CD8-positive, alpha-beta memory T cell (primary cell): ENCODE results near the gene AHRR. TPM values are rescaled to one million over a fixed set of nuclear protein-coding genes. Genes with fewer than 3 reads are reported as not detected.

Source experiments
- CTCF ChIA-PET: fragments of 350-600 bp; sonication (Branson Sonifier 250); formaldehyde crosslinking; loops from one replicate; lab custom pipeline; 2021; ENCODE audit warnings: antibody characterized with exemption; lab: Charles Lee
- POLR2A ChIA-PET: fragments of 350-600 bp; sonication (Branson Sonifier 250); formaldehyde crosslinking; loops from one replicate; lab custom pipeline; 2021; ENCODE audit warnings: antibody characterized with exemption; lab: Charles Lee
- DNase-seq, 5 donors: peaks; one replicate each; pipeline versions ENCODE4 v3.0.0 to v3.0.0-alpha.2; 2020 to 2022; ENCODE audit warnings: mixed read lengths in 1 of 5
- H3K27ac ChIP-seq: one replicate; pipeline ENCODE4 v1.7.0; 2013; ENCODE audit warnings: low read depth, mild to moderate bottlenecking, low read length, moderate library complexity
- H3K27me3 ChIP-seq: 2 replicates; pipeline ENCODE4 v1.7.0; 2013; ENCODE audit warnings: low read length, mild to moderate bottlenecking; ENCODE audit not compliant: insufficient read depth, poor library complexity, severe bottlenecking
- H3K36me3 ChIP-seq: 2 replicates; pipeline ENCODE4 v1.7.0; 2013; ENCODE audit warnings: mild to moderate bottlenecking, low read length, moderate library complexity; ENCODE audit not compliant: insufficient read depth
- H3K4me1 ChIP-seq: 2 replicates; pipeline ENCODE4 v1.7.0; 2013; ENCODE audit warnings: mild to moderate bottlenecking, low read length, moderate library complexity; ENCODE audit not compliant: insufficient read depth
- H3K4me3 ChIP-seq: 2 replicates; pipeline ENCODE4 v1.7.0; 2013; ENCODE audit warnings: mild to moderate bottlenecking, low read length
- H3K9me3 ChIP-seq: 2 replicates; pipeline ENCODE4 v1.7.0; 2013; ENCODE audit warnings: mild to moderate bottlenecking, low read length
- H3K27ac Mint-ChIP-seq, 8 donors: one replicate each; pipeline ENCODE4 v1.8.0; 2020 to 2021; ENCODE audit warnings: mixed read lengths in 8 of 8, mild to moderate bottlenecking in 6 of 8, inconsistent platforms in 3 of 8, moderate library complexity in 3 of 8
- H3K27me3 Mint-ChIP-seq, 2 donors: one replicate each; pipeline ENCODE4 v1.8.0; 2020 to 2021; ENCODE audit warnings: mixed read lengths in 2 of 2, mild to moderate bottlenecking in 1 of 2, moderate library complexity in 1 of 2
- H3K36me3 Mint-ChIP-seq, 3 donors: one replicate each; pipeline ENCODE4 v1.8.0; 2020 to 2021; ENCODE audit warnings: mixed read lengths in 3 of 3, inconsistent platforms in 1 of 3, mild to moderate bottlenecking in 1 of 3
- H3K4me1 Mint-ChIP-seq, 3 donors: one replicate each; pipeline ENCODE4 v1.8.0; 2020 to 2021; ENCODE audit warnings: mixed read lengths in 3 of 3, inconsistent platforms in 1 of 3, mild to moderate bottlenecking in 1 of 3
- H3K4me3 Mint-ChIP-seq, 7 donors: one replicate each; pipeline ENCODE4 v1.8.0; 2020 to 2021; ENCODE audit warnings: mixed read lengths in 7 of 7, mild to moderate bottlenecking in 6 of 7, moderate library complexity in 4 of 7, inconsistent platforms in 2 of 7
- H3K9me3 Mint-ChIP-seq, 5 donors: one replicate each; pipeline ENCODE4 v1.8.0; 2020 to 2022; ENCODE audit warnings: mixed read lengths in 5 of 5, mild to moderate bottlenecking in 3 of 5, moderate library complexity in 2 of 5, inconsistent platforms in 1 of 5
- polyA plus RNA-seq: library from polyadenylated mRNA; unstranded; fragments of 300-500 nt; fragmentation: Illumina TruSeq; gene quantifications from one replicate; pipeline ENCODE4 v1.2.3, GENCODE V29; 2021
- total RNA-seq, 2 experiments: library from RNA; stranded (reverse); gene quantifications; one replicate each; pipeline ENCODE4 v1.2.3, GENCODE V29; 2021

AHRR gene
- total and polyA plus RNA-seq, 3 experiments from 2014 or later: 31.7 to 38.2 TPM; not detected in 1

DNA sequence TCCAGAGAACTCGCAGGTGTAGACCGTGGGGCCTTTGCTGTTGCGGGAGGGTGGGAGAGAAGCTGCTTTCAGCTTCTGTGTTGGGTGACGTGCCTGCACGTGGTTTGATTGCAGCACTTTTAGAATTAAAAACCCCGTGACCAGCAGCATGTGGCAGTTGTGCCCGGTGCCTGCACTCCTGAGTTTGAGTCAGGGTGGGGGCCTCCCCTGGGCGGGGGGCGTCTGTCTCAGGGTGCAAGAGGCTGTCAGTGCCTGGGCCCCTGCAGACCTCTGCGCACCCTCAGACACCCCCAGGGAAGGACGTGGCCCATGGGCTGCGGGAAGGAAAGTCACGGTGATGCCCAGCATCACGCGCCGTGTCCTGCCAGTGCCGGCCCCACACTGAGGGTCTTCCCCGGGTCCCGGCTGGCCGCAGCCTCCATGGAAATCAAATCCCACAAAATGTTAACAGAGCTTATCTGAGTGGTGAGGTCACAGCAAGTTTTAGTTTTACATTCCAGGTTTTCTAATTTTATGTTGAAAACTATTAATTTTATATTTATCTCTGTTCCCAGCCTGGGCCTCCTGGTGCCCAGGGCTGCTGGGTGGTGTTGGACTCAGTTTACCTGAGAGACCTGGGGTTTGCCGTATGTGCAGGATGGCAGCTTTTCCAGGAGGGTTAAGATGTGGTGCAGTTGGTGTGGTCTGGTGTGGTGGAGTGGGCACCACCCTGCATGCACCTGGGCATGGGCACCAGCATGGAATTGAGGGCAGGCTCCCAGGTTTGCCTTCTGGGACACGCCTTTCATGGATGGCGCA lies 33.3 kb downstream of the AHRR start:
- Mint-ChIP-seq H3K27me3 (peaks cover 6 to 10% of the 10 kb centered on the region in 2 donors), H3K27ac (no peak overlapping the region), H3K36me3 (no peaks in the 10 kb centered on the region), H3K4me1 (no peaks in the 10 kb centered on the region), H3K4me3 (no peak overlapping the region), H3K9me3 (no peaks in the 10 kb centered on the region)
- CTCF ChIA-PET: no interaction called here
- Histone ChIP-seq H3K27ac (no peak overlapping the region), H3K36me3 (no peaks in the 10 kb centered on the region), H3K9me3 (no peaks in the 10 kb centered on the region), H3K27me3 (no peaks in the 10 kb centered on the region), H3K4me3 (no peak overlapping the region), H3K4me1 (no peaks in the 10 kb centered on the region)
- DNase-seq: no peak
- POLR2A ChIA-PET: no interaction called here

DNA sequence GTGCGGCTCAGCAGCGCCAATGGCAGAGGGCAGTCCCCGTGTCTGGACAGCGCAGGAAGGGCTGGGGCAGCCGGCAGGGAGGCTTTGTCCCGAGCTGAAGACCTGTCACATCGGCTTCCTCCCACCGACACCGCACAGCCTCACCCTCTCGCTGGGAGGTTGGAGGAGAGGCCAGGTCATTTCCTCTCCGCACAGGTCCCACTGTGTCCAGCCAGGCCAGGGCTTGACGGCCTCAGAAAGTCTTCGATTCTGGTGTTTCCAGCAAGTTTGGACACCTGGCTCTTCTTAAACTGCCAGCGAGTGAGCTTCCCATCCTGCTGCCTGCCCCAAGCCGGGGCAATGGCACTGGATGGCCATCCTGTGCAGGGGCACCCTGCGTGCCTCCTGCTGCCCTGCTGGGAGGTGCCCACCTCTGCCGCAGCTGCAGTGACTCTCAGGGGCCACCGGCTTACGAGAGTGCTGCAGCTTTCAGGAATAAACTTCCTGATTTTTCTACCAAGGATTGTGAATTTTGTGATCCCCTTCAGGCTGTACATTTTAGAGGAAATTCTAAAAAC lies 33.9 kb downstream of the AHRR start:
- no peaks in the 10 kb centered on the region for H3K4me1 ChIP-seq
- H3K9me3 Mint-ChIP-seq: no peaks in the 10 kb centered on the region
- no peak overlapping the region for H3K4me3 ChIP-seq
- no peak overlapping the region for H3K27ac Mint-ChIP-seq
- CTCF ChIA-PET: no interaction called here
- no peak overlapping the region for H3K4me3 Mint-ChIP-seq
- no peak overlapping the region for H3K27ac ChIP-seq
- no peaks in the 10 kb centered on the region for H3K9me3 ChIP-seq
- H3K27me3 ChIP-seq: no peaks in the 10 kb centered on the region
- POLR2A ChIA-PET: no interaction called here
- no peaks in the 10 kb centered on the region for H3K36me3 ChIP-seq
- peaks cover 5 to 6% of the 10 kb centered on the region in 2 donors for H3K27me3 Mint-ChIP-seq
- DNase-seq: no peak
- no peaks in the 10 kb centered on the region for H3K36me3 Mint-ChIP-seq
- no peaks in the 10 kb centered on the region for H3K4me1 Mint-ChIP-seq

DNA sequence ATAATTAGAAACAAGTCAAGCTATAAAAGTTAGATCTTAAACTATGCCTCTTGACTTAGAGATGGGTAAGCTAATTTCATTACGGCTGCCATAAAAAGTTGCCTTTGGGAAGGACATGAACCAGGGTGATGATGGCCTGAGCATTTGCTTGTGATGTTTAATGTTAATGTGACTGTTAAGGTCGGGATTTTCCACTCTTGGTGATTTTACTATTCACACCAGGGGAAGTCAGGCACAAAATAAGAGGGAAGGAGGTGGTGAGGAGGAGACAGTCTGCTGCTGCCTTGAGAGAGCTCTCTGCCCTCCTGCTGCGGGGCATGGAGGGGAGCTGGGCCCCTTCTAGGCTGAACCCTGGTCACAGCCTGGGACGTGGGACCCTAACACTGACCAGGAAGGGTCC lies 34.4 kb downstream of the AHRR start:
- Mint-ChIP-seq H3K27me3 (peaks cover 4 to 5% of the 10 kb centered on the region in 2 donors), H3K4me1 (no peaks in the 10 kb centered on the region), H3K4me3 (no peak overlapping the region), H3K27ac (no peak overlapping the region), H3K36me3 (no peaks in the 10 kb centered on the region), H3K9me3 (no peaks in the 10 kb centered on the region)
- POLR2A ChIA-PET: no interaction called here
- CTCF ChIA-PET: no interaction called here
- no peak overlapping the region for H3K27ac ChIP-seq
- no peaks in the 10 kb centered on the region for H3K27me3 ChIP-seq
- H3K4me1 ChIP-seq: no peaks in the 10 kb centered on the region
- no peaks in the 10 kb centered on the region for H3K9me3 ChIP-seq
- H3K4me3 ChIP-seq: no peak overlapping the region
- no peak for DNase-seq
- no peaks in the 10 kb centered on the region for H3K36me3 ChIP-seq

DNA sequence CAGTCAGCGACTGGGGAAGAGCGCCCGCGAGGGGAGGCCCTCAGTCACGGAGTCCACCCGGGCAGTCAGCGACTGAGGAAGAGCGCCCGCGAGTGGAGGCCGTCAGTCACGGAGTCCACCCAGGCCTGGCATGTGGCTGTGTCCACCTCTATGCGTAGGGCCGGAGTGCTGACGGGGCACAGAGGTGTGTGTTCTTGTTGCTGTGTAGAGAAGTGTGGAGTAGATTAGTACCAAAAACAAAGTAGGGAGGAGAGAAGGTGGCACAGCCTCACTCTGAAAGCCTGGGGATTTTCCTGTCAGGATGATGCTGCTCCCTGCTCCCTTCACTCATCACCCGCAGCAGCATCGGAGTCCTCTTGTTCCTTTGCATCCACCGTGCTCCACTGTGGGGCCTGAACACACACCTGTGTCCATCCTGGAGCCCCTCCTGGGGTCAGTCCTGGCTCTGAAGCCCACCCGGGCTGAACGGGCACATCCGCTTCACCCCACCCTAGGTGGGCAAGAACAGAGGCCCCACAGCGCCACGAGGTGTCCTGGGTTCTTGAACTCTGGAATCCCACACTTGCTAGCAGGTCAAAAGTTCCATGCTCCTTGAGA lies 37.9 kb downstream of the AHRR start:
- CTCF ChIA-PET: no interaction called here
- no peaks in the 10 kb centered on the region for H3K36me3 ChIP-seq
- DNase-seq: no peak
- H3K27ac Mint-ChIP-seq: no peak overlapping the region
- no peaks in the 10 kb centered on the region for H3K4me1 ChIP-seq
- H3K4me1 Mint-ChIP-seq: no peaks in the 10 kb centered on the region
- POLR2A ChIA-PET: no interaction called here
- no peak overlapping the region for H3K4me3 Mint-ChIP-seq
- H3K9me3 ChIP-seq: no peaks in the 10 kb centered on the region
- no peaks in the 10 kb centered on the region for H3K36me3 Mint-ChIP-seq
- H3K9me3 Mint-ChIP-seq: peaks cover 2 to 5% (median 3%) of the 10 kb centered on the region in 5 donors
- H3K27me3 Mint-ChIP-seq: peaks cover 3 to 4% of the 10 kb centered on the region in 2 donors
- no peak overlapping the region for H3K27ac ChIP-seq
- H3K4me3 ChIP-seq: no peak overlapping the region
- no peaks in the 10 kb centered on the region for H3K27me3 ChIP-seq

DNA sequence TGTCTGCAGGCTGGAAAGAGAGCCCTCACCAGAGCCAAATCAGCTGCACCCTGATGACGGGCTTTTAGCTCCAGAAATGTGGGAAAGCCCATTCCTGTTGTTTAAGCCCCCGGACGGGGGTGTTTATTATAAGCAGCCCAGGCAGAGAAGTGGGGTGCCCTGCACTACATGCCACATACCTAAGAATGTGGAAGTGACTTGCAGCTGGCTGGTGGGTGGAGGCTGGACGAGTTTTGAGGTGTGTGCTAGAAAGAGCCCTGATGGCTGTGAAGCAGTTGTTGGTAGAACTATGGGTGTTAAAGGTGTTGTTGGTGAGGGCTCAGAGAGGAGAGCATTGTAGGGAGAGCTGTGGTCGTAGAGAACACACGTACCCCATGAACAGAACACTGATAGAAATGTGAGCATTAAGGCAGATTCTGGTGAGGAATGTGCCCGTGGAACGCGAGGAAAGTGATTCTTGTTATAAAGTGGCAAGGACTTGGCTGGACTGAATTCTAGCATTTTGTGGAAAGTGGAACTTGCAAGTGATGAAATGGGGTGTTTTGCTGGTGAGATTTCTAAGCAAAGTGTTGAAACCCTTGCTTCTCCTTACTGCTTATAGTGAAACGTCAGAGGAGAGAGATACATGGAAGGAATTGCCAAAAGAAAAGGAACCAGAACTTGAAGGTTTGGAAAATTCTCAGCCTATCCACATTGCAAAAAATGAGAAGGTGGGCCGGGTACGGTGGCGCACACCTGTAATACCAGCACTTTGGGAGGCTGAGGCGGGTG lies 38.9 kb downstream of the AHRR start:
- Histone ChIP-seq H3K4me1 (no peaks in the 10 kb centered on the region), H3K27me3 (no peaks in the 10 kb centered on the region), H3K4me3 (no peak overlapping the region), H3K9me3 (no peaks in the 10 kb centered on the region), H3K36me3 (no peaks in the 10 kb centered on the region), H3K27ac (no peak overlapping the region)
- no peaks in the 10 kb centered on the region for H3K36me3 Mint-ChIP-seq
- POLR2A ChIA-PET: no interaction called here
- no peak for DNase-seq
- H3K9me3 Mint-ChIP-seq: peaks cover 6 to 16% (median 10%) of the 10 kb centered on the region in 5 donors
- no peak overlapping the region for H3K4me3 Mint-ChIP-seq
- H3K27ac Mint-ChIP-seq: no peak overlapping the region
- CTCF ChIA-PET: no interaction called here
- peaks cover 3 to 8% of the 10 kb centered on the region in 2 donors for H3K27me3 Mint-ChIP-seq
- no peaks in the 10 kb centered on the region for H3K4me1 Mint-ChIP-seq

DNA sequence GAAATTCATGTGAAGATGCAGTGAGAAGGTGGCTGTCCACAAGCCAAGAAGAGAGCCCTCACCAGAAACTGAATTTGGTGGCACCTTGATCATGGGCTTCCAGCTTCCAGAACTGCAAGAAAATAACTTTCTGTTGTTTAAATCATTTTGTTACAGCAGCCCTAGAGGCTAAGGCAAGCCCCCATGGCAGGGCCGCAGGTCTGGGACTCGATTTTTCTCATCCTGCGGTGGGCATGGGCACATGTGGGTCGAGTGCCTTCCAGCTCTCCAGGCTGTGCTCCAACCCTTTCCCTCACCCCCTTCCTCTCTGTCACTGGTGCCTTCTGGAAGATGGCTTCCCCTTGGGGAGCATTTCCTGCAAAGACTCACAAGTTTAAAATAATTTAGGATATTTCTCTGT lies 40.7 kb downstream of the AHRR start:
- no peaks in the 10 kb centered on the region for H3K4me1 ChIP-seq
- Mint-ChIP-seq H3K27ac (no peak overlapping the region), H3K4me3 (no peak overlapping the region), H3K4me1 (peaks cover 0 to 3% (median 0%) of the 10 kb centered on the region in 3 donors), H3K36me3 (no peaks in the 10 kb centered on the region), H3K27me3 (peaks cover 5 to 13% of the 10 kb centered on the region in 2 donors), H3K9me3 (peaks cover 7 to 18% (median 15%) of the 10 kb centered on the region in 5 donors)
- no peaks in the 10 kb centered on the region for H3K36me3 ChIP-seq
- no peaks in the 10 kb centered on the region for H3K27me3 ChIP-seq
- no peak overlapping the region for H3K27ac ChIP-seq
- no peak for DNase-seq
- ChIA-PET CTCF (interaction anchor here (1.0 kb wide), 1 partner anchor 16 kb away, joined by 3 read pairs; no protein-coding TSS in a partner anchor), POLR2A (no interaction called here)
- no peak overlapping the region for H3K4me3 ChIP-seq
- no peaks in the 10 kb centered on the region for H3K9me3 ChIP-seq

DNA sequence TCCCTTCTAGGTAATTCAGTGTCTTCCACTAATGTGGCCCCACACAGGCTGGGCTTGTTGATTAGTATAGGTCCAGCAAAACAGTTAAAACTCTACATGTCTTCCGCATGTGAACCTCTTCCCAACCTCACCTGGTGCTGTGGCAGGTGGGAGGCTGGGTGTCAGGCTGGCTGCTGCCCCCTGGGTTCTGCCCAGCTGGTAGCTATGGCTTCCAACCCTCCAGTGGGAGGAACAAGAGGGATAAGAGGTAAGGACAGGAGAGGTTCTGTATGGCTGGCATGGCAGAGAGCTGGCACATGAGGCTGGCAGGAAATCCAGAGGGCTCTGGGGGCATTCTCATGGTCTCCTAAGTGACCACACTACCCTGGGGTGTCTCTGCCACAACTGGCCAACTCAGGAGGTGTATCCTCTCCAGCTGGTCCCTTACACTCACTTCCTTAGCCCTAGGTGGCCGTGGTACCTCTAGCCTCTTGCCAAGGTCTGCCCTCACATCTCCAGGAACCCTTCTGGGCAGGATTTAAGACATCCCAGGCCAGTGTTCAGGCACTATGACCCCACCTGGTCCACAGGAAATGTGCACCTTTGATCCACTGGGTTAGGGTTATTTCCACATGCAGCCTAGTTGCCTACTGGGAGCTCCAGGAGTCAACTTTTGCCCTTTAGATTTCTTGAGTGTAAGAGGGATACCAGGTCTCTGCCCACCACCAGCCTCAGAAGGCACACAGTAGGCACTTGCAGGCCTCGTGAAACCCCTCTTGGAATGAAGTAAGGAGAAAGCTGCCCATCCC lies 41.7 kb downstream of the AHRR start:
- Mint-ChIP-seq H3K27me3 (peaks cover 7 to 13% of the 10 kb centered on the region in 2 donors), H3K36me3 (no peaks in the 10 kb centered on the region), H3K4me3 (no peak overlapping the region), H3K4me1 (peaks cover 0 to 4% (median 0%) of the 10 kb centered on the region in 3 donors), H3K9me3 (peaks cover 7 to 18% (median 15%) of the 10 kb centered on the region in 5 donors), H3K27ac (no peak overlapping the region)
- H3K9me3 ChIP-seq: no peaks in the 10 kb centered on the region
- H3K4me3 ChIP-seq: no peak overlapping the region
- ChIA-PET POLR2A (no interaction called here), CTCF (interaction anchor here (1.0 kb wide), 1 partner anchor 15 kb away, joined by 3 read pairs; no protein-coding TSS in a partner anchor)
- no peak for DNase-seq
- no peak overlapping the region for H3K27ac ChIP-seq
- H3K36me3 ChIP-seq: no peaks in the 10 kb centered on the region
- no peaks in the 10 kb centered on the region for H3K27me3 ChIP-seq
- H3K4me1 ChIP-seq: no peaks in the 10 kb centered on the region
